Measurements from ENCODE around the gene ZNF554. TPM values are rescaled to one million over a fixed set of nuclear protein-coding genes. Genes with fewer than 3 reads are reported as not detected.

Gene ZNF554
- polyA plus RNA-seq, 1 of the 3 experiments (the other 2 are of a cell fraction): 1.7 TPM

DNA sequence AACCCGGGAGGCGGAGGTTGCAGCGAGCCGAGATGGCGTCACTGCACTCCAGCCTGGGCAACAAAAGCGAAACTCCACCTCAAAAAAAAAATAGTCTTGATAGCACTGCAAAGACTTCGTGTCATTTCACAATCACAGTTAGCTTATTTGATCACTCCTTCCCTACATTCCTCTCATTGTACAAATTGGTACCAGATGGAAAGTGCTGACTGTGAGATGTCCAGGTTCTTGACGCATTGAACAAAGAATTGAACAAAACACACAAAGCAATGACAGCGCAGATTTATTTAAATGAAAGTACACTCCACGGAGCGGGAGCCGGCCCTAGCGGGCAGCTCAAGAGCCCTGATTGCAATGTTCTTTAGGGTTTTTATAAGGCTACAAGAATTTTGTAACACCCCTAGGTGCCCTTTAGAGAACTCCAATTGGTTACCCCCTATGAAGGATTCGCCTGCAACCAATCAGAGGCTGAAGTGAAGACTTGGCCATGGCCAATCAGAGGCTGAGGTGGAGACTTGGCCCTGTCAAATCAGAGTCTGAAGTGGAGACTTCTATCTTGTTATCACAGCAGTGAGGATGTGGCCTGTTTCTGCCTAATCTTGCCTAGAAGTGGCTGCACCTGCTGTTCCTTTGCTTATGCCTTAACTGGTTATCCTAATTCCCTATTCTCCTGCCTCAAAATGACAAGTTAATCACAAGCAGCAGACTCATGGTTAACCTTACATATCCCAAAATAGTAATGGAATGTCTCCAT lies 64.2 kb downstream of the ZNF554 start:
- Histone ChIP-seq H2AFZ (ENCODE audit: low read depth) (no peak overlapping the region), H3K36me3 (replicated peaks in 1 of 2; ENCODE audit: control insufficient read depth in 1 of 2, insufficient read depth in 2 of 2, low read length in 1 of 2) (no peaks in the 10 kb centered on the region), H3K27me3 (ENCODE audit: insufficient read depth) (no peaks in the 10 kb centered on the region), H4K20me1 (ENCODE audit: insufficient read depth) (no peaks in the 10 kb centered on the region), H3K4me2 (no peak overlapping the region), H3K4me1 (ENCODE audit: control insufficient read depth in 1 of 2, insufficient read depth in 2 of 2, low read depth in 1 of 2, low read length in 1 of 2) (peaks cover 0 to 3% of the 10 kb centered on the region in 2 experiments; a peak in 1 of 4 replicates), H3K79me2 (ENCODE audit: insufficient read depth) (no peaks in the 10 kb centered on the region), H3K9ac (no peak overlapping the region), H3K27ac (ENCODE audit: low read depth in 2 of 2, low read length in 1 of 2) (no peak overlapping the region), H3F3A (replicated peaks; ENCODE audit: insufficient read depth) (no peaks in the 10 kb centered on the region), H3K9me2 (no peaks in the 10 kb centered on the region), H3K4me3 (ENCODE audit: low read depth in 2 of 2, low read length in 1 of 2) (no peak overlapping the region), H3K9me3 (no peaks in the 10 kb centered on the region; the same call in 1 of the 2 replicates)
- CTCF ChIA-PET: no interaction called here
- no peak for DNase-seq
- 83% methylated on average over 14 of the region's 14 CpGs for WGBS (ENCODE audit: low lambda C conversion rate)
- TF ChIP-seq FOXJ3 (CRISPR knock-in tag; IDR thresholded peaks at IDR 0.05) (no peak), EP300 (IDR thresholded peaks at IDR 0.05; ENCODE audit: borderline replicate concordance in 1 of 2, low read depth in 1 of 2, low read length in 1 of 2) (no peak), FOXM1 (IDR thresholded peaks at IDR 0.05; ENCODE audit: low read depth) (no peak), MXI1 (IDR thresholded peaks at IDR 0.05; ENCODE audit: low read depth, low read length) (no peak), USF2 (IDR thresholded peaks at IDR 0.05; ENCODE audit: borderline replicate concordance, low read depth, low read length) (no peak)
- TF ChIP-seq, protein P1, sequence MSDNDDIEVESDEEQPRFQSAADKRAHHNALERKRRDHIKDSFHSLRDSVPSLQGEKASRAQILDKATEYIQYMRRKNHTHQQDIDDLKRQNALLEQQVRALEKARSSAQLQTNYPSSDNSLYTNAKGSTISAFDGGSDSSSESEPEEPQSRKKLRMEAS (IDR thresholded peaks at IDR 0.05; ENCODE audit: low read depth): no peak
- POLR2A ChIA-PET: no interaction called here

DNA sequence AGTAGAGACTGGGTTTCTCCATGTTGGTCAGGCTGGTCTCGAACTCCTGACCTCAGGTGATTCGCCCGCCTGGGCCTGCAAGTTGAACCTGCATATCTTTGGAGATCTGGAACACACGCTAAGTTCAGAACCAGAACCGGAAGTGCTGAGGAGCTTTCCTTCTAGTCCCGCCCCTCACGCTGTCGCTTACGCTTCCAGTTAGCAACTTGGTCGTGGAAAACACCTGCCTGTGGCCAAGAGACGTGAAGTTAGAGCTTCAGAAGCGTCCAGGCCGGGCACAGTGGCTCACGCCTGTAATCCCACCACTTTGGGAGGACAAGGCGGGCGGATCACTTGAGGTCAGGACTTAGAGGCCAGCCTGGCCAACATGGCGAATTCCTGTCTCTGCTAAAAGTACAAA lies 66.1 kb downstream of the ZNF554 start:
- no peaks in the 10 kb centered on the region for H3F3A ChIP-seq (replicated peaks; ENCODE audit: insufficient read depth)
- no peak overlapping the region for H3K9ac ChIP-seq
- POLR2A ChIA-PET: no interaction called here
- H3K27me3 ChIP-seq (ENCODE audit: insufficient read depth): no peaks in the 10 kb centered on the region
- WGBS (ENCODE audit: low lambda C conversion rate): 71% methylated on average over 14 of the region's 17 CpGs
- DNase-seq: no peak
- CTCF ChIA-PET: interaction anchor here (1.2 to 2.6 kb wide), 2 partner anchors 8 to 38 kb away, joined by 3 to 15 read pairs; no protein-coding TSS in a partner anchor
- no peaks in the 10 kb centered on the region for H3K9me2 ChIP-seq
- no peaks in the 10 kb centered on the region for H3K79me2 ChIP-seq (ENCODE audit: insufficient read depth)
- TF ChIP-seq SMC3 (IDR thresholded peaks at IDR 0.05; ENCODE audit: low read depth, low read length) (no peak), TEAD4 (IDR thresholded peaks at IDR 0.05; ENCODE audit: borderline replicate concordance, insufficient read depth) (no peak), EZH2phosphoT487 (IDR thresholded peaks at IDR 0.05; ENCODE audit: borderline replicate concordance, low read depth) (no peak), CHD2 (IDR thresholded peaks at IDR 0.05; ENCODE audit: low read length, partially characterized antibody) (no peak), MXI1 (IDR thresholded peaks at IDR 0.05; ENCODE audit: low read depth, low read length) (no peak), RXRA (IDR thresholded peaks at IDR 0.05; ENCODE audit: borderline replicate concordance, low read depth) (no peak), YY1 (IDR thresholded peaks at IDR 0.05; ENCODE audit: low read depth) (no peak), GATA2 (CRISPR knock-in tag; IDR thresholded peaks at IDR 0.05) (no peak), NFIC (IDR thresholded peaks at IDR 0.05; ENCODE audit: borderline replicate concordance) (no peak)
- TF ChIP-seq, protein P2, sequence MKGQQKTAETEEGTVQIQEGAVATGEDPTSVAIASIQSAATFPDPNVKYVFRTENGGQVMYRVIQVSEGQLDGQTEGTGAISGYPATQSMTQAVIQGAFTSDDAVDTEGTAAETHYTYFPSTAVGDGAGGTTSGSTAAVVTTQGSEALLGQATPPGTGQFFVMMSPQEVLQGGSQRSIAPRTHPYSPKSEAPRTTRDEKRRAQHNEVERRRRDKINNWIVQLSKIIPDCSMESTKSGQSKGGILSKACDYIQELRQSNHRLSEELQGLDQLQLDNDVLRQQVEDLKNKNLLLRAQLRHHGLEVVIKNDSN (IDR thresholded peaks at IDR 0.05; ENCODE audit: borderline replicate concordance, low read depth): no peak
- TF ChIP-seq, protein P3, sequence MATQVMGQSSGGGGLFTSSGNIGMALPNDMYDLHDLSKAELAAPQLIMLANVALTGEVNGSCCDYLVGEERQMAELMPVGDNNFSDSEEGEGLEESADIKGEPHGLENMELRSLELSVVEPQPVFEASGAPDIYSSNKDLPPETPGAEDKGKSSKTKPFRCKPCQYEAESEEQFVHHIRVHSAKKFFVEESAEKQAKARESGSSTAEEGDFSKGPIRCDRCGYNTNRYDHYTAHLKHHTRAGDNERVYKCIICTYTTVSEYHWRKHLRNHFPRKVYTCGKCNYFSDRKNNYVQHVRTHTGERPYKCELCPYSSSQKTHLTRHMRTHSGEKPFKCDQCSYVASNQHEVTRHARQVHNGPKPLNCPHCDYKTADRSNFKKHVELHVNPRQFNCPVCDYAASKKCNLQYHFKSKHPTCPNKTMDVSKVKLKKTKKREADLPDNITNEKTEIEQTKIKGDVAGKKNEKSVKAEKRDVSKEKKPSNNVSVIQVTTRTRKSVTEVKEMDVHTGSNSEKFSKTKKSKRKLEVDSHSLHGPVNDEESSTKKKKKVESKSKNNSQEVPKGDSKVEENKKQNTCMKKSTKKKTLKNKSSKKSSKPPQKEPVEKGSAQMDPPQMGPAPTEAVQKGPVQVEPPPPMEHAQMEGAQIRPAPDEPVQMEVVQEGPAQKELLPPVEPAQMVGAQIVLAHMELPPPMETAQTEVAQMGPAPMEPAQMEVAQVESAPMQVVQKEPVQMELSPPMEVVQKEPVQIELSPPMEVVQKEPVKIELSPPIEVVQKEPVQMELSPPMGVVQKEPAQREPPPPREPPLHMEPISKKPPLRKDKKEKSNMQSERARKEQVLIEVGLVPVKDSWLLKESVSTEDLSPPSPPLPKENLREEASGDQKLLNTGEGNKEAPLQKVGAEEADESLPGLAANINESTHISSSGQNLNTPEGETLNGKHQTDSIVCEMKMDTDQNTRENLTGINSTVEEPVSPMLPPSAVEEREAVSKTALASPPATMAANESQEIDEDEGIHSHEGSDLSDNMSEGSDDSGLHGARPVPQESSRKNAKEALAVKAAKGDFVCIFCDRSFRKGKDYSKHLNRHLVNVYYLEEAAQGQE (IDR thresholded peaks at IDR 0.05; ENCODE audit: low read depth, low read length): no peak
- no peak overlapping the region for H3K4me3 ChIP-seq (ENCODE audit: low read depth in 2 of 2, low read length in 1 of 2)
- no peaks in the 10 kb centered on the region for H3K36me3 ChIP-seq (replicated peaks in 1 of 2; ENCODE audit: control insufficient read depth in 1 of 2, insufficient read depth in 2 of 2, low read length in 1 of 2)
- no peaks in the 10 kb centered on the region for H4K20me1 ChIP-seq (ENCODE audit: insufficient read depth)
- no peak overlapping the region for H3K27ac ChIP-seq (ENCODE audit: low read depth in 2 of 2, low read length in 1 of 2)
- no peak overlapping the region for H3K4me2 ChIP-seq
- H3K9me3 ChIP-seq: no peaks in the 10 kb centered on the region
- H2AFZ ChIP-seq (ENCODE audit: low read depth): no peak overlapping the region
- peaks cover 0 to 3% of the 10 kb centered on the region in 2 experiments; a peak in 1 of 4 replicates for H3K4me1 ChIP-seq (ENCODE audit: control insufficient read depth in 1 of 2, insufficient read depth in 2 of 2, low read depth in 1 of 2, low read length in 1 of 2)
